Osteoblast (primary cell): Measurements from ENCODE around the gene TBX2. TPM values are rescaled to one million over a fixed set of nuclear protein-coding genes. Genes with fewer than 3 reads are reported as not detected.

Experiments used
- DNase-seq: peaks from one replicate; pipeline ENCODE4 v3.0.0; 2011; ENCODE audit warnings: low spot score, mixed read lengths; ENCODE audit not compliant: insufficient read length; ENCODE audit errors: missing footprints
- H2AFZ ChIP-seq: 2 replicates; pipeline ENCODE4 v1.6.0; 2011; ENCODE audit warnings: mild to moderate bottlenecking, low read length
- H3K27ac ChIP-seq: 2 replicates; pipeline ENCODE4 v1.5.1; 2011; ENCODE audit warnings: mild to moderate bottlenecking, low read depth, low read length, moderate library complexity
- H3K27me3 ChIP-seq: 2 replicates; pipeline ENCODE4 v1.6.0; 2012; ENCODE audit warnings: mild to moderate bottlenecking, control low read depth, inconsistent platforms, low read length, moderate library complexity; ENCODE audit not compliant: insufficient read depth
- H3K36me3 ChIP-seq: 2 replicates; pipeline ENCODE4 v1.5.1; 2011; ENCODE audit warnings: mild to moderate bottlenecking, low read length, control low read depth, moderate library complexity; ENCODE audit not compliant: insufficient read depth
- H3K4me1 ChIP-seq: 2 replicates; pipeline ENCODE4 v1.5.1; 2011; ENCODE audit warnings: mild to moderate bottlenecking, low read length, control low read depth, moderate library complexity; ENCODE audit not compliant: insufficient read depth
- H3K4me2 ChIP-seq: 2 replicates; pipeline ENCODE4 v1.6.0; 2011; ENCODE audit warnings: mild to moderate bottlenecking, low read length; ENCODE audit not compliant: insufficient read depth
- H3K4me3 ChIP-seq: fragments of 200-600 bp; sonication (generic); 3 replicates; pipeline ENCODE4 v1.5.1; 2012; ENCODE audit warnings: mild to moderate bottlenecking, low read length, inconsistent platforms; ENCODE audit not compliant: insufficient read depth
- H3K79me2 ChIP-seq: 2 replicates; pipeline ENCODE4 v1.6.0; 2012; ENCODE audit warnings: mild to moderate bottlenecking, low read length, control low read depth, inconsistent platforms; ENCODE audit not compliant: insufficient read depth
- H3K9me3 ChIP-seq: 2 replicates; pipeline ENCODE4 v1.5.1; 2011; ENCODE audit warnings: low read depth, low read length, control low read depth
- H4K20me1 ChIP-seq: 2 replicates; pipeline ENCODE4 v1.6.0; 2012; ENCODE audit warnings: mild to moderate bottlenecking, low read length, control low read depth; ENCODE audit not compliant: insufficient read depth
- CTCF ChIP-seq: IDR thresholded peaks from 2 replicates; pipeline ENCODE4 v1.5.1; 2011; ENCODE audit warnings: mild to moderate bottlenecking, low read depth, low read length, moderate library complexity; ENCODE audit errors: extremely low read depth
- total RNA-seq: library from RNA; depleted of rRNA; stranded (reverse); fragments of >200 nt; gene quantifications from 2 replicates; pipeline ENCODE4 v1.2.3, GENCODE V29; 2012

The TBX2 gene
- total RNA-seq, 1 donor, result 11.6 TPM

- DNase-seq, result peak; percentile 75
These were observed 55.8 kb downstream of the TBX2 start for GRCh38 chr17:61455324-61456060.

GRCh38 chr17:61456061-61456681, 56.5 kb downstream of the TBX2 start:
- Histone ChIP-seq H2AFZ (no peak overlapping the region), H3K79me2 (no peaks in the 10 kb centered on the region), H3K36me3 (no peaks in the 10 kb centered on the region), H3K27ac (no peak overlapping the region), H3K9me3 (no peaks in the 10 kb centered on the region), H4K20me1 (no peaks in the 10 kb centered on the region), H3K4me3 (no peak overlapping the region), H3K27me3 (peaks cover 57% of the 10 kb centered on the region), H3K4me1 (no peaks in the 10 kb centered on the region), H3K4me2 (no peak overlapping the region)
- no peak for TF ChIP-seq CTCF
- DNase-seq, result peak; percentile 92

More at GRCh38 chr17:61455324-61456060, 55.8 kb downstream of the TBX2 start:
- H3K4me3 ChIP-seq, result no peak overlapping the region
- H2AFZ ChIP-seq, result no peak overlapping the region
- peaks cover 56% of the 10 kb centered on the region for H3K27me3 ChIP-seq
- H3K4me2 ChIP-seq, result no peak overlapping the region
- no peaks in the 10 kb centered on the region for H4K20me1 ChIP-seq
- no peaks in the 10 kb centered on the region for H3K4me1 ChIP-seq
- H3K79me2 ChIP-seq, result no peaks in the 10 kb centered on the region
- H3K27ac ChIP-seq, result no peak overlapping the region
- no peaks in the 10 kb centered on the region for H3K9me3 ChIP-seq
- no peak for TF ChIP-seq CTCF
- H3K36me3 ChIP-seq, result no peaks in the 10 kb centered on the region

- Histone ChIP-seq H3K4me1 (no peaks in the 10 kb centered on the region), H3K9me3 (no peaks in the 10 kb centered on the region), H2AFZ (no peak overlapping the region), H3K79me2 (no peaks in the 10 kb centered on the region), H3K4me2 (no peak overlapping the region), H3K36me3 (no peaks in the 10 kb centered on the region), H3K27me3 (peaks cover 61% of the 10 kb centered on the region), H4K20me1 (no peaks in the 10 kb centered on the region), H3K27ac (no peak overlapping the region), H3K4me3 (no peak overlapping the region)
- no peak for TF ChIP-seq CTCF
- peak; percentile 74 for DNase-seq
These were observed 57.1 kb downstream of the TBX2 start for GRCh38 chr17:61456688-61457225.
